SU-DHL-6 (cell line): ENCODE measurements around the gene EXOC6.

Experiments used
- H2AFZ ChIP-seq: fragments of 200-600 bp; sonication (generic); 2 replicates; pipeline ENCODE4 v1.6.1; 2014; ENCODE audit warnings: low read depth, mild to moderate bottlenecking, moderate library complexity, mixed read lengths, antibody characterized with exemption, low read length; ENCODE audit not compliant: severe bottlenecking
- H3F3A ChIP-seq: fragments of 200-600 bp; shearing (Covaris generic); 2 replicates; pipeline ENCODE4 v1.6.0; 2016; ENCODE audit warnings: antibody characterized with exemption, mild to moderate bottlenecking; ENCODE audit not compliant: insufficient read depth
- H3K27ac ChIP-seq: fragments of 200-600 bp; sonication (generic); 2 replicates; pipeline ENCODE4 v1.5.1; 2016; ENCODE audit warnings: low read depth, mild to moderate bottlenecking, low read length, moderate library complexity, mixed read lengths
- H3K27me3 ChIP-seq: fragments of 200-600 bp; sonication (generic), shearing (Covaris generic); 2 replicates; pipeline ENCODE4 v1.6.0; 2014; ENCODE audit warnings: mild to moderate bottlenecking, low read length
- H3K36me3 ChIP-seq: fragments of 200-600 bp; sonication (generic); 2 replicates; pipeline ENCODE4 v1.6.1; 2014; ENCODE audit warnings: mild to moderate bottlenecking, low read length, mixed read lengths
- H3K4me2 ChIP-seq: fragments of 300-600, 200-600 bp; shearing (Covaris generic), sonication (generic); 2 replicates; pipeline ENCODE4 v1.6.0; 2014; ENCODE audit warnings: low read length, low read depth, mild to moderate bottlenecking; ENCODE audit not compliant: poor library complexity, severe bottlenecking
- H3K4me3 ChIP-seq: fragments of 200-600 bp; sonication (generic); 2 replicates; pipeline ENCODE4 v1.5.1; 2014; ENCODE audit warnings: antibody characterized with exemption, low read length, mild to moderate bottlenecking, mixed read lengths; ENCODE audit not compliant: insufficient read depth, poor library complexity, severe bottlenecking
- H3K79me2 ChIP-seq: fragments of 200-600 bp; sonication (generic); 2 replicates; pipeline ENCODE4 v1.6.1; 2014; ENCODE audit warnings: mild to moderate bottlenecking, low read length, moderate library complexity; ENCODE audit not compliant: insufficient read depth
- H3K9ac ChIP-seq: fragments of 200-600 bp; sonication (generic); 2 replicates; pipeline ENCODE4 v1.7.0; 2014; ENCODE audit warnings: mild to moderate bottlenecking, low read length
- H3K9me2 ChIP-seq: fragments of 200-600 bp; sonication (generic); replicated peaks from 2 replicates; pipeline ENCODE4 v1.6.1; 2014; ENCODE audit warnings: low read length; ENCODE audit not compliant: insufficient read depth
- H3K9me3 ChIP-seq: fragments of 200-600 bp; sonication (generic); 2 replicates; pipeline ENCODE4 v1.6.1; 2014; ENCODE audit warnings: low read length, mixed read lengths; ENCODE audit not compliant: insufficient read depth
- H4K20me1 ChIP-seq: fragments of 200-600 bp; sonication (generic); 2 replicates; pipeline ENCODE4 v1.6.1; 2014; ENCODE audit warnings: low read depth, mild to moderate bottlenecking, antibody characterized with exemption, low read length, moderate library complexity, mixed read lengths
- CTCF ChIP-seq: fragments of 200-600 bp; sonication (generic); IDR thresholded peaks from one replicate; pipeline ENCODE4 v1.5.1; 2017; ENCODE audit warnings: antibody characterized with exemption, mild to moderate bottlenecking, low read length, moderate library complexity; ENCODE audit not compliant: insufficient read depth, poor library complexity, severe bottlenecking
- EZH2phosphoT487 ChIP-seq: fragments of 200-600 bp; sonication (generic), shearing (Covaris generic); conservative IDR thresholded peaks from 2 replicates; pipeline ENCODE4 v1.6.1; 2018; ENCODE audit warnings: mild to moderate bottlenecking, antibody characterized with exemption, low read length, moderate library complexity, mixed read lengths

Gene EXOC6

GRCh38 chr10:92894081-92894655 is 45.8 kb downstream of the EXOC6 start:
- Histone ChIP-seq H3K27me3 (no peaks in the 10 kb centered on the region), H3F3A (peaks cover 8% of the 10 kb centered on the region; the same call in 1 of the 2 replicates), H3K4me3 (no peak overlapping the region), H3K4me2 (no peak overlapping the region), H3K36me3 (0 out of 2 replicates have a peak, but pooled peaks cover 2% of the 10 kb centered on the region), H3K27ac (no peak overlapping the region), H3K9ac (no peak overlapping the region), H3K79me2 (no peaks in the 10 kb centered on the region; the same call in 1 of the 2 replicates), H3K9me2 (no peaks in the 10 kb centered on the region), H4K20me1 (0 out of 2 replicates have a peak, but pooled peaks cover 3% of the 10 kb centered on the region), H2AFZ (no peak overlapping the region), H3K9me3 (no peaks in the 10 kb centered on the region)
- TF ChIP-seq EZH2phosphoT487, result no peak
- no peak for TF ChIP-seq CTCF

- Histone ChIP-seq H3K9me2 (no peaks in the 10 kb centered on the region), H3K4me2 (no peak overlapping the region), H3K27ac (no peak overlapping the region), H3K36me3 (0 out of 2 replicates have a peak, but pooled peaks cover 2% of the 10 kb centered on the region), H3K79me2 (no peaks in the 10 kb centered on the region), H2AFZ (no peak overlapping the region), H3K9ac (no peak overlapping the region), H3K9me3 (no peaks in the 10 kb centered on the region), H3K4me3 (no peak overlapping the region), H3K27me3 (no peaks in the 10 kb centered on the region), H4K20me1 (0 out of 2 replicates have a peak, but pooled peaks cover 3% of the 10 kb centered on the region), H3F3A (peaks cover 21% of the 10 kb centered on the region)
- TF ChIP-seq EZH2phosphoT487 (no peak), CTCF (no peak)
Observed at GRCh38 chr10:92897916-92898315, 49.6 kb downstream of the EXOC6 start.

- Histone ChIP-seq H4K20me1 (no peaks in the 10 kb centered on the region), H3K27ac (peak overlapping the region; percentile 45), H3K4me2 (peak overlapping the region; percentile 31), H2AFZ (no peak overlapping the region), H3K27me3 (no peaks in the 10 kb centered on the region), H3F3A (peaks cover 13% of the 10 kb centered on the region), H3K79me2 (no peaks in the 10 kb centered on the region), H3K36me3 (no peaks in the 10 kb centered on the region), H3K9me2 (no peaks in the 10 kb centered on the region), H3K4me3 (no peak overlapping the region), H3K9ac (no peak overlapping the region), H3K9me3 (no peaks in the 10 kb centered on the region)
- no peak for TF ChIP-seq CTCF
- TF ChIP-seq EZH2phosphoT487, result no peak
Observed at GRCh38 chr10:92901819-92902251, 53.5 kb downstream of the EXOC6 start.
